Stimulated activated naive B cell treated with anti-CD40 and anti-IgM and Interleukin-4, amounts not matched to agents 10 μg/mL and 1 μg/mL and 100 μg/mL, for 72 hours (primary cell): ENCODE measurements around the gene SPEG.

ENCODE experiments used
- ATAC-seq, 2 donors: fragments of 150-1000 bp; cut with Tn5 transposase; replicated peaks; 2 replicates each; pipeline ENCODE4 v1.10.0; 2021; ENCODE audit warnings: moderate library complexity in 1 of 2
- DNase-seq: peaks from one replicate; pipeline ENCODE4 v3.0.0; 2021
- H3K27ac Mint-ChIP-seq: one replicate; pipeline ENCODE4 v1.8.0; 2022; ENCODE audit warnings: mild to moderate bottlenecking, mixed read lengths
- H3K27me3 Mint-ChIP-seq, 2 donors: one replicate each; pipeline ENCODE4 v1.8.0; 2022; ENCODE audit warnings: mixed read lengths in 2 of 2
- H3K36me3 Mint-ChIP-seq, 2 donors: one replicate each; pipeline ENCODE4 v1.8.0; 2022; ENCODE audit warnings: mixed read lengths in 2 of 2, mild to moderate bottlenecking in 1 of 2
- H3K4me1 Mint-ChIP-seq, 2 donors: one replicate each; pipeline ENCODE4 v1.8.0; 2022; ENCODE audit warnings: mixed read lengths in 2 of 2, mild to moderate bottlenecking in 1 of 2
- H3K4me3 Mint-ChIP-seq, 2 donors: one replicate each; pipeline ENCODE4 v1.8.0; 2022; ENCODE audit warnings: mild to moderate bottlenecking in 2 of 2, mixed read lengths in 2 of 2, moderate library complexity in 1 of 2
- H3K9me3 Mint-ChIP-seq, 2 donors: one replicate each; pipeline ENCODE4 v1.8.0; 2022; ENCODE audit warnings: mixed read lengths in 2 of 2, mild to moderate bottlenecking in 1 of 2

Gene SPEG

GRCh38 chr2:219439506-219439905 lies 4.9 kb downstream of the SPEG start:
- no peaks in the 10 kb centered on the region for H3K36me3 Mint-ChIP-seq
- H3K27ac Mint-ChIP-seq = no peak overlapping the region
- DNase-seq (no peak), ATAC-seq (no peak)
- H3K27me3 Mint-ChIP-seq = peaks cover 35% of the 10 kb centered on the region in 2 donors
- H3K4me1 Mint-ChIP-seq = peaks cover 17 to 21% of the 10 kb centered on the region in 2 donors
- no peaks in the 10 kb centered on the region for H3K9me3 Mint-ChIP-seq
- H3K4me3 Mint-ChIP-seq = no peak overlapping the region

DNA sequence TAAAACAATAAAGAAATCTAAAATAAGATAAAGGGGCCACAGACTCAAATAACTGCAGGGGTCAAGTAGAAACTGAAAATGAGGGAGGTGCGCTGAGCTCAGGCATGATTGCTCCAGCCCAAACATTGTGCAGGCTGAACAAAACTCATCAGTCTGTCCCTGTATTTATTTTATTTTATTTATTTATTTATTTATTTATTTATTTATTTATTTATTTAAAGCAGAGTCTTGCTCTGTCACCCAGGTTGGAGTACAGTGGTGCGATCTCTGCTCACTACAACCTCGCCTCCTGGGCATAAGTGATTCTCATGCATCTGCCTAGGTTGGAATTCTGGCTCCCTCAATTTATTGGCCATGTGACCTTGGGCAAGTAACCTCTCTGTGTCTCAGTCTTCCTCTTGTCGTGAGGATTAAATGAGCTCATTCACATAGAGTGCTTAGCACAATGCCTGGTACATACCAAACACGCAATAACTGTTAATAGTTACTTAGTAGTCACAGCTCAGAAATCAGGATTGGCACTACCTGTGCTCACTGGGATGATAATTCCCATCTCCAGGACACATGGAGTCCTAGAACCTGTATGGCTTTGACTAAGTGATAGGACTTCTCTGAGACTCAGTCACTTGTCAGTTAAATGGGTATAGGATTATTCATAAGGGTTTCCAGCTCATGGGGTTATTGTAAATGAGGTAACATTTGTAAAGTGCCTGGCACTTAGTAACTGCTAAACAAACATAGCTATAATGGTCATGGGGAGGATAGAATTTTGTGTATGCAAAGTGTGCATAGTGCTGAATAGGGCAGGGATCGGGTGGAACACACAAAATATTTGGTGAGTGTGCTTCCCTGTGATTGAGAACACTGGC lies 6.0 kb downstream of the SPEG start:
- DNase-seq = no peak

DNA sequence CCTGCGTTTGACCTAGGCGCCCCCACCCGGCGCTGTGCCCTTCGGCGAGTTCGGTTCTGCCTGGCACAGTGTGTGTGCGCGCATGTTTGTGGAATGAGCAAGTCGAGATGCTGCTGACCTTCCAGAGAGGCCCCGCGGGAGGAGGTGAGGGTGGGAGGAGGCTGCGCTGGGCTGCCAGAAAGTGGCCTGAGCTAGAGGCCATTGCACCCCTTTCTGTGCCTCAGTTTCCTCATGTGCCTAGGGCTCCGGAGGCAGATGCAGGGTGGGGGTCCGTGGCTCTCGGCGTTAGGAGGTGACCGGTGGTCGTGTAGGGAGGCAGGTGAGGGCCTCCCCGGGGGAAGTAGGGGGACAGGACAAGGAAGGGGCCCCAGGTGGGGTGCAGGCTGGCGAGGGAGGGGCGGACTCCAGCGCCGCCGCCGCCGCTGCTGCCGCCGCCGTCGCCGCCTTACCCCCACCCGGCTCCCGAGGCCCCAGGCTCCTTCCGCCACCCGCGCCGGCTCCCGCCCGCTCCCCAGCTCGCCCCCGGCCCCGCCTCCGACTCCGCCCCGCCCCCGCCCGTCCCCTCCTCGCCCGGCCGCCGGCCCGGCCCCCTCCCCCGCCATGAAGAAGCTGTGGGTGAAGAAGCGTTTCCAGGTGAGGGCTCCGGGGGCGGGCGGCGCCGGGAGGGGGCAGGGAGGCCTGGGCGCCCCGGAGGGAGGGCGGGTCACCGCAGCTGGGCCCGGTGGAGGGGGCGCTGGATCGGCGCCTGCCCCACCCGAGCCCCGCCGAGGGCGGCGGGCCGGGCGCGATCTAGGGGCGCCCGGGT lies 7.0 kb downstream of the SPEG start:
- Mint-ChIP-seq H3K27me3 (peaks cover 54 to 55% of the 10 kb centered on the region in 2 donors), H3K27ac (no peak overlapping the region), H3K9me3 (no peaks in the 10 kb centered on the region), H3K4me3 (peak overlapping the region; percentile 79 to 81), H3K36me3 (no peaks in the 10 kb centered on the region), H3K4me1 (peaks cover 19 to 21% of the 10 kb centered on the region in 2 donors)
- DNase-seq (no peak), ATAC-seq (no peak)

More for the DNA sequence above, 6.0 kb downstream of the SPEG start:
- no peaks in the 10 kb centered on the region for H3K9me3 Mint-ChIP-seq
- peaks cover 45 to 46% of the 10 kb centered on the region in 2 donors for H3K27me3 Mint-ChIP-seq
- H3K4me3 Mint-ChIP-seq = peak overlapping the region; percentile 79 to 81
- H3K36me3 Mint-ChIP-seq = no peaks in the 10 kb centered on the region
- H3K4me1 Mint-ChIP-seq = peaks cover 17 to 21% of the 10 kb centered on the region in 2 donors
- H3K27ac Mint-ChIP-seq = peak overlapping the region; percentile 2
- peak in 1 of 2 donors; percentile 35 for ATAC-seq

DNA sequence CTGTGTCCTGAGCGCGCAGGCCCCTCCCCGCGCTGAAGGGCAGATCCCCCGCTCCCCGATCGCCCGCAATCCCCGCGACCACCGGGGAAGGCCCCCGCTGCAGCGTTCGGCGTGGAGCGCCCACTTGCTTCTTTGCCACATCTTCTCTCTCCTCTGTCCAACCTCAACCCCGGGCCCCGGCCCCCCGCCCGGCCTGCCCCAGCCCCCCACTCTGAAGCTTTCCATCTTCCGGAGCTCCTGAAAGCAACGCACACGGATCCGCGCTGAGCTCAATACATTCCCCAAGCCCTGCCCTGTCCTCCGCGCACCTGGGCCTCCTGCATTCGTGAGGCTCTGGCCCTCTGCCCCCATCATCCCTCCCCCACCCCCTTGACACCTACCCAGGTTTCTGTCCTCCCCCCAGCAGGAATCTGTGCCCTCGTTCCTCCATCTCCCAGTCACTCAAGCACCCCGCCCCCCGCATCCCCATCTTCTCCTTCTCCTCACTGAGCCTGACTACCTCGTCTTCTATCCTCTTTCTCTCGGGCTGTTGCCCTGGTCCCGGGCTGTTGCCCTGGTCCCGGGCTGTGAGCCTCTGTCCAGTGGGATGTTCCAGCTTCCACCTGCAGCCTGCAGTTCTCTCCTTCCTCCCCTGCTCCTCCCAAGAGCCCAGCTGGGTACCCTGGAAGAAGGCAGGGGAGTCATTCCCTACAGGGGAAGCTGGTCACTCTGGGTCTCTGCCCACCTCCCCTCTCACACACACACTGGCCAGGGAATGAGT lies 7.8 kb downstream of the SPEG start:
- no peak overlapping the region for H3K27ac Mint-ChIP-seq
- peaks cover 59 to 61% of the 10 kb centered on the region in 2 donors for H3K27me3 Mint-ChIP-seq
- peaks cover 19 to 21% of the 10 kb centered on the region in 2 donors for H3K4me1 Mint-ChIP-seq
- ATAC-seq (no peak), DNase-seq (no peak)
- no peaks in the 10 kb centered on the region for H3K9me3 Mint-ChIP-seq
- peak overlapping the region; percentile 79 to 80 for H3K4me3 Mint-ChIP-seq
- H3K36me3 Mint-ChIP-seq = no peaks in the 10 kb centered on the region

GRCh38 chr2:219443016-219443696 lies 8.5 kb downstream of the SPEG start:
- H3K27me3 Mint-ChIP-seq = peaks cover 66 to 67% of the 10 kb centered on the region in 2 donors

DNA sequence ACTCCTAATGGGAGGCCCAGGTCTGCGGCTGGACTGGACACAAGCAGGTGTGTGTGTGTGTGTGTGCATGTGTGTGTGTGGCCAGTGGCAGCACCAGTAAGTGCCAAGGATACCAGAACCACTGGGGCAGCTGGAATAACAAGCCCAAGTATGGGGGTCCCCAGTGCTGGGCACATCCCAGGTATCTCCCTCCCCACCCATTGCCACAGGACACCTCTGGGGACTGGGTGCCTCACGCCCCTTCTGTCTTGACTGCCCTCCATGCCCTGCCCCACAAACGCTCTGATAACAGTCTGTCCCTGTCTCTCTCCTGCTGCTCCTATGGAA lies 9.0 kb downstream of the SPEG start:
- Mint-ChIP-seq H3K4me1 (peaks cover 19 to 21% of the 10 kb centered on the region in 2 donors), H3K36me3 (no peaks in the 10 kb centered on the region), H3K9me3 (no peaks in the 10 kb centered on the region), H3K27me3 (peaks cover 67 to 71% of the 10 kb centered on the region in 2 donors), H3K4me3 (no peak overlapping the region), H3K27ac (no peak overlapping the region)
- no peak for DNase-seq
- ATAC-seq = no peak

More at GRCh38 chr2:219443016-219443696, 8.5 kb downstream of the SPEG start:
- H3K4me1 Mint-ChIP-seq = peaks cover 19 to 21% of the 10 kb centered on the region in 2 donors
- no peak for ATAC-seq
- no peaks in the 10 kb centered on the region for H3K9me3 Mint-ChIP-seq
- H3K27ac Mint-ChIP-seq = no peak overlapping the region
- no peak for DNase-seq
- H3K36me3 Mint-ChIP-seq = no peaks in the 10 kb centered on the region
- H3K4me3 Mint-ChIP-seq = peak overlapping the region; percentile 79 to 80

GRCh38 chr2:219444566-219445091 lies 10.0 kb downstream of the SPEG start:
- Mint-ChIP-seq H3K9me3 (no peaks in the 10 kb centered on the region), H3K36me3 (no peaks in the 10 kb centered on the region), H3K27me3 (peaks cover 73 to 79% of the 10 kb centered on the region in 2 donors), H3K4me3 (no peak overlapping the region), H3K27ac (no peak overlapping the region), H3K4me1 (peaks cover 19 to 21% of the 10 kb centered on the region in 2 donors)
- ATAC-seq (no peak), DNase-seq (no peak)

DNA sequence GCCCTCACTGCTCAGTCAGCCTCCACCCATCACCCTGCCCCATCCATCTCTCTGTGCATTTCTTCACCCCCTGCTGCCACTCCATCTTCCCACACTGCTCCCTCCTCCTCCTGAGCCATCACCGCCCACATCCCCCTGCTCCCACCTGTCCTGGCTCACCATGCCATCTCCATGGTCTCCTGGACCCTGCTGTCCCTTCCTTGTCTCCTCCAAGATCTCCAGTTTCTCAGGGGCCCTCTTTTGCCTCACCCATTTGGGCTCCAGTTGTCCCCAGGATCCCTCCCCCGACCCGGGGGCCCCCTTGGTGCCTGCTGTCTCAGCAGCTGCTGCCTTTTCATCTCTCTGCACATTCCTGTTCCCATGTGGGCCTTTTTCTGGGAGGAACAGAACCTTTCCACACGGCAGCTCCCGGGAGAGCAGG lies 10.6 kb downstream of the SPEG start:
- H3K9me3 Mint-ChIP-seq = no peaks in the 10 kb centered on the region
- peaks cover 79 to 85% of the 10 kb centered on the region in 2 donors for H3K27me3 Mint-ChIP-seq
- no peak overlapping the region for H3K27ac Mint-ChIP-seq
- peaks cover 21% of the 10 kb centered on the region in 2 donors for H3K4me1 Mint-ChIP-seq
- no peak overlapping the region for H3K4me3 Mint-ChIP-seq
- ATAC-seq (no peak), DNase-seq (no peak)
- H3K36me3 Mint-ChIP-seq = no peaks in the 10 kb centered on the region

GRCh38 chr2:219446101-219446504 lies 11.5 kb downstream of the SPEG start:
- no peak overlapping the region for H3K4me3 Mint-ChIP-seq
- peak; percentile 39 to 51 for ATAC-seq

GRCh38 chr2:219446689-219447088 lies 12.0 kb downstream of the SPEG start:
- peaks cover 11 to 13% of the 10 kb centered on the region in 2 donors for H3K4me1 Mint-ChIP-seq
- DNase-seq = no peak
- no peak for ATAC-seq
- no peak overlapping the region for H3K27ac Mint-ChIP-seq
- H3K9me3 Mint-ChIP-seq = no peaks in the 10 kb centered on the region
- H3K4me3 Mint-ChIP-seq = no peak overlapping the region
- H3K27me3 Mint-ChIP-seq = peaks cover 82 to 89% of the 10 kb centered on the region in 2 donors
- no peaks in the 10 kb centered on the region for H3K36me3 Mint-ChIP-seq

More at GRCh38 chr2:219446101-219446504, 11.5 kb downstream of the SPEG start:
- Mint-ChIP-seq H3K27ac (no peak overlapping the region), H3K36me3 (no peaks in the 10 kb centered on the region), H3K9me3 (no peaks in the 10 kb centered on the region), H3K27me3 (peaks cover 81 to 88% of the 10 kb centered on the region in 2 donors), H3K4me1 (peaks cover 17 to 18% of the 10 kb centered on the region in 2 donors)
- DNase-seq = no peak

DNA sequence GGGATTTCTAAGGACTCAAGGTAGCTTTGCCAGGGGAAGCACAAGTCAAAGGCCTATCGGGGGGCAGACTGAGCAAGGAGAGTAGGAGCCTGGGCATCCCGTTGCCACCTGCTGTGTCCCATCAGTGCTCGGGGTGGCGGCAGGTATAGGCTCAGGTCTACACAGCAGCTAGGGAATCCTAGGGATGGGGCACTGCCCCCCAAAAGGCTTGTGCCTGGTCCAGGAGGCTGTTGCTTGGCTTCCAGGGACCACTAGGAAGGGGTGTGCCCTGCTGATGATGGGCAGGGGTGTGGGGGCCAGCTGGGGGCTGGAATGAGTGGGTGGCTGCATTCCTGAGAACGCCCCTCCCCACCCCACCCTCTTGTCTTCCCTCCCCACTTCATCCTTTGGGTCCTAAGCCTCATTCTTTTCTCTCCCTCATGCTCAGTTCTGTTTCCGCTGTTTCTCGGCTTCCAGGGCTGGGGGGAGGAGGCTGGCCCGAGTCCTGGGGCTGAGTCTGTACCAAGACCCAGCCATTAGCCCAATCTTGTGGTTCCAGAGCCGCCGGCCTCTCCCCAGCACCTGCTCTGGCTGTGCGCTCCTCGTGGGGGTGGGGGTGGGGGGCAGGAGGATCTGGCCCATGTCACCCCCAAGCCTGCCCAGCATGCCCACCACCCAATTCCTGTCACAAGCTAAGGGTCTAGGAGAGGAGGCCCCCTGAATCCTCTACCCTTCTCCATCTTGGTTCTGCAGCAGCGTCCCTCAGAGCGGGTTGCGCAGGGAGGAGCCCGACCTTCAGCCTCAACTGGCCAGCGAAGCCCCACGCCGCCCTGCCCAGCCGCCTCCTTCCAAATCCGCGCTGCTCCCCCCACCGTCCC lies 12.8 kb downstream of the SPEG start:
- Mint-ChIP-seq H3K4me3 (no peak overlapping the region), H3K9me3 (no peaks in the 10 kb centered on the region), H3K27ac (no peak overlapping the region)

GRCh38 chr2:219448099-219448775 lies 13.6 kb downstream of the SPEG start:
- H3K4me3 Mint-ChIP-seq = peak overlapping the region in 1 of 2 donors; percentile 32
- ATAC-seq (peak in 1 of 2 donors; percentile 18), DNase-seq (no peak)
- no peaks in the 10 kb centered on the region for H3K9me3 Mint-ChIP-seq
- H3K27me3 Mint-ChIP-seq = peaks cover 81 to 93% of the 10 kb centered on the region in 2 donors
- no peak overlapping the region for H3K27ac Mint-ChIP-seq
- no peaks in the 10 kb centered on the region for H3K36me3 Mint-ChIP-seq
- peaks cover under 1 to 4% of the 10 kb centered on the region in 2 donors for H3K4me1 Mint-ChIP-seq

More for the DNA sequence above, 12.8 kb downstream of the SPEG start:
- ATAC-seq (no peak), DNase-seq (no peak)
- peaks cover 9% of the 10 kb centered on the region in 2 donors for H3K4me1 Mint-ChIP-seq
- peaks cover 83 to 93% of the 10 kb centered on the region in 2 donors for H3K27me3 Mint-ChIP-seq
- H3K36me3 Mint-ChIP-seq = no peaks in the 10 kb centered on the region
